GM12801 (cell line): Measurements from ENCODE around the gene ADARB2.

ENCODE experiments used
- TF ChIP-seq, protein P1 (sequence below): IDR thresholded peaks from one replicate; pipeline ENCODE4 v1.5.1; 2011; ENCODE audit warnings: control low read depth; ENCODE audit not compliant: insufficient read length; ENCODE audit errors: extremely low read depth

Gene ADARB2

DNA sequence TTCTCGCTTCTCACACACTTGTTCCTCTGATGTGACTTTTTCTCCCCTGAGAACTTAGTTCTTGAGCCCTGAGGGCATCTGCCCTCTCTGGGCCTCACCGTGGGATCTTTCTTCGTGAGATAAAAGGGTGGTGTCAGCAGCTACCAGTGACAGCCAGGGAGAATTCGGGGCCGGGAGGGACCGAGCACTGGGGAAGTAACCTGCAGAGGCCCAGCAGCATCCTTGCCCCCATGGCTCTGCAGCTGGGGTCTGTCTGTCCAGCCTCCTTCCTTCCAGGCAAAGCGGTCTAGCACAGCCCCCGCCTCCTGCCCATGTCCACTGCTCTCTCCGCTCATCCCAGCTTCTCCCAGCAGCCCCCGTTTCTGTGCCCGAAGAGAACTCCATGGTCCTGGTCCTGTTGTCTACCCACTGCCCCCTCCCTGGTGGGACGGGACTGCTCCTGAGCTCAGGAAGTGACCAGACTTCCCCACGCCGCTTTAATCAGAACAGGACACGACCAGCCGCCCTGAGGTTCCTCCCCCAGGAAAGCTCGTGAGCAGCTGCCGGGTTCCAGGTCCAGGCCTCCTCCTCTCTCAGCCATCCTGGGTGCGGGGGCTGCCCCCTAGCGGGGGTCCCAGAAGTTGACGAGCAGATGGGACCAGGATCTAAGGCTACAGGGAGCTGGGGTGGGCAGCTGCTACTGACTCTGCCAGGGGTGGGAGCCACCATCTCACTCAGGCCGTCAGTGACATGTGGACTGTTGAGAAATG lies 493.7 kb downstream of the ADARB2 start:
- TF ChIP-seq, protein P1, sequence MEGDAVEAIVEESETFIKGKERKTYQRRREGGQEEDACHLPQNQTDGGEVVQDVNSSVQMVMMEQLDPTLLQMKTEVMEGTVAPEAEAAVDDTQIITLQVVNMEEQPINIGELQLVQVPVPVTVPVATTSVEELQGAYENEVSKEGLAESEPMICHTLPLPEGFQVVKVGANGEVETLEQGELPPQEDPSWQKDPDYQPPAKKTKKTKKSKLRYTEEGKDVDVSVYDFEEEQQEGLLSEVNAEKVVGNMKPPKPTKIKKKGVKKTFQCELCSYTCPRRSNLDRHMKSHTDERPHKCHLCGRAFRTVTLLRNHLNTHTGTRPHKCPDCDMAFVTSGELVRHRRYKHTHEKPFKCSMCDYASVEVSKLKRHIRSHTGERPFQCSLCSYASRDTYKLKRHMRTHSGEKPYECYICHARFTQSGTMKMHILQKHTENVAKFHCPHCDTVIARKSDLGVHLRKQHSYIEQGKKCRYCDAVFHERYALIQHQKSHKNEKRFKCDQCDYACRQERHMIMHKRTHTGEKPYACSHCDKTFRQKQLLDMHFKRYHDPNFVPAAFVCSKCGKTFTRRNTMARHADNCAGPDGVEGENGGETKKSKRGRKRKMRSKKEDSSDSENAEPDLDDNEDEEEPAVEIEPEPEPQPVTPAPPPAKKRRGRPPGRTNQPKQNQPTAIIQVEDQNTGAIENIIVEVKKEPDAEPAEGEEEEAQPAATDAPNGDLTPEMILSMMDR: no peak

DNA sequence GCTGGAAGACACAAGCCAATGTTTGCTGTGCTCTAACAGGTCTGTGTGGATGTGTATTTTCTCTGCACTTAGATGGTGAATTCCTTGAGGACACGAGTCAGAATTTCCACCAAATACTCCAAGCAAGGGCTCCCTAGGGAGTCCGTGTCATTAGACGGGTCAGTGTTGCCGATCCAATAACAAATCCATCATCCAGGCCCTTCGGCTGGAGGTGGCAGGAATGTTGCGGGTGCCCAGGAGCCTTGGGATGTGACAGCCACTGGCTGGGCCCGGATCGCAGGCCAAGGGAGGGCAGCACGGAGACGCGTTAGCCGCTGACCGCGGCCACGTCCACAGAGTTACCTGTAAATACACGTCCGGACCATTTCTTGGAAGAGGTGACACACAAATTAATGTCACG lies 494.4 kb downstream of the ADARB2 start:
- TF ChIP-seq, protein P1: no peak

DNA sequence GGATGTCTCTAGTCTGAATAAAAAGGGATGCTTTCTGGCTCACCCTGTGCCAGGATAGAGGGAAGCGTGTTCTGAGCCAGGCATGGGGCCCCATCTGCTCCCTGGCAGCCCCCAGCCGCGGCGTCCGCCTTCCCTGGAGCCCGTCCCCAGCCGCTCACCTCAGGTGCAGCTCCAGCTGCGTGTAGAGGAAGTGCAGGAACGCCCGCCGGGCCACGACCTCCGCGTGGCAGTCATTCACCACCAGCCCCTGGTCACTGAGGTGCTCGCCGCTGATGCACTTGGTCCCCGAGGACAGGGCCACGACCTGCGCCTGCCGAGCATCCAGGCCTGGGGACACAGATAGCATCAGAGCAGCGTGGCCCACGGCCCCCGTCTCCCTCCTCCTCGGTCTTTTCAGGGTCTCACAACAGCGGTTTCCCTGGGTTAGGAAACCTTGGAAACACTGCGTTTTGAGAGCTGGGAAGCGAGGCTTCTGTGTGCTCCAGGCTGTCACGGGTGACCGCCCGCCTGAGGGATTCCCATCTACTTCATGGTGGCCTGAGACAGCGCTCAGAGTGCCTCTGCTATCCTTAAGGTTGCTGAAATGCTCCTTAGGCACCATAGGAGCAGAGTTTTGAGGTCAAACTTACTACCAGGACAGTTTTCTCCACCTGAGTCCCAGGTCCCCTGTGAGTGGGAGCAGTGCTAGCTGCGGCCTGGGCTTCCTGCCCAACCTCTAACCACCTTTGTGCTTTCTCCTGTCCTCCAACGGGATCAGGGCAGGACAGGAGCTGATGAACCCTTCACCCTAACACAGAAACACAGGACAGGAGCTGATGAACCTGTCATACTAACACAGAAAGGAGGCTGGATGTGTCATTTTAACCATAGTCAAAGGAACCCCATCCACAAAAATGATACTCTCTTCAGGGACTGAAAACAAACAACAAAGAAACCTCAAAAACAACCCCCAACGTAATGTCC lies 495.1 kb downstream of the ADARB2 start:
- TF ChIP-seq, protein P1: no peak

GRCh38 chr10:1241322-1241890 lies 495.9 kb downstream of the ADARB2 start:
- TF ChIP-seq, protein P1: no peak

GRCh38 chr10:1240341-1240775 lies 497.0 kb downstream of the ADARB2 start:
- TF ChIP-seq, protein P1: no peak

DNA sequence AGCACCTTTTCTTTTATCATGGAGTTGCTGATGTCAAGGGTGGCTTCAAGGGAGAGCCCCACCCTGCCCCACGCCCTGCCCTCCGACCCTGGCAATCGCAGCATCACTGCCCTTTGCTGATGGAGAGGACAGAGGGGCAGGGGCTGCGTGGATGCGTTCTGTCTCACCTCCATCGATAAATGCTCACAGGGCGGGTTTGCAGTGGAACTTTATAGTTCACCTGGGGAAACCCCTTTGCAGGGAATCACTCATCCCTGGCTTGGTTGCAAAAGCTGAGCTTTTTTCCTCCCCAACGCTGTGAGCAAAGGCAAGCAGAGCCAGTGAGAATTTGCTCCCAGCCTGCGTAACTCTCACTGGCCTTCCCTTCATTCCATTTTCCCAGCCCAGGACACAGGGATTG lies 504.3 kb downstream of the ADARB2 start:
- TF ChIP-seq, protein P1: no peak
